ENCODE results near the gene UGP2. TPM values are rescaled to one million over a fixed set of nuclear protein-coding genes. Genes with fewer than 3 reads are reported as not detected.
A peak's percentile ranks its signal among the peaks of the same experiment; 100 is the strongest.

Gene UGP2
- total and polyA plus RNA-seq, 2 of the 8 experiments (the other 6 are each of a cell fraction or from before 2014, with no cell fraction given) = 278 to 956 TPM

DNA sequence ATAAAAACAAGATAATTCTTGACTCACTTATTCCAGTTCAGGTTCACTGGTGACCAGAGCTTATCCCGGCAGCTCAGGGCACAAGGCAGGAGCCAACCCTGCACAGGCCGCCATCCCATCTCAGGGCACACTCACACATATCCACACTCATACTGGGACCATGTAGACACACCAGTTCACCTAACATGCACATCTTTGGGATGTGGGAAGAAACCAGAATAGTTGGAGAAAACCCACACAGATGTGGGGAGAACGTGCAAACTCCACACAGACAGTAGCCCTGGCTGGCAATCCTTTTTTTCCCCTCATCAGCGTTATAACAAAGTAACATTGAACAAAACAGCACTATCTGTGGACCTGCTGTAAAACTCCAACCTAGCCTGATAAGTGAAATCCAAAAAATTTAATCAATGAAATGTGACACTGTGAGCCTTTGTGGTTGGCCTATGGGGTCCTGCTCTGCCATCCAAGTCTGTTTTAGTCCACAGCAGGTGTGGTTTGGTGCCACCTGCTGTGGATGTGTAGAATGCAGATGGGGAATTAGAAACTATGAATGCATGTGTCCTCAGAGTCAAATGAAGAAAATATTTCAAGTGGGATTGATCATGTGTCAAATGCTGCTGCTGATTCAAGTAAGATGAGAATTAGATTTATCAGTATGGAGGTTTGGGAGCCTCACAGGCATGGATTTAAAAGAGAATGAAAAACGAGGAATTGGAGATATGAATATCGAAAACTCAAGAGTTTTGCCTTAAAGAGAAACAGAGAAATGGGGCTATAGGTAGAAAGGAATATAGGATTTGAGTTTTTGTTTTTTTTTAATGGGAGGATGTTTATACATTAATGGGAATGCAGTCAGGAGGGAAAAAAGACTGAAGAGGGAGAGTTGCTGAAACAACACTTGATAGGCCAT lies 47.0 kb downstream of the UGP2 start:
- no peak overlapping the region for H3K18ac ChIP-seq (ENCODE audit: extremely low read depth, low read length)
- no peak overlapping the region for H4K8ac ChIP-seq (ENCODE audit: extremely low read depth, insufficient read depth, low read length)
- H4K20me1 ChIP-seq (replicated peaks in 1 of 2; ENCODE audit: control insufficient read depth in 1 of 2, insufficient read depth in 2 of 2, low read length in 2 of 2) = peaks cover 0 to 9% of the 10 kb centered on the region in 2 experiments
- no peak overlapping the region for H2AFZ ChIP-seq (ENCODE audit: low read length)
- 93 to 100% methylated on average over 2 to 6 of the region's 6 CpGs for WGBS, 2 experiments (ENCODE audit: extremely low coverage in 1 of 2, insufficient coverage in 1 of 2, insufficient read length in 1 of 2, insufficient replicate concordance in 2 of 2, low coverage in 1 of 2, low lambda C conversion rate in 2 of 2, missing lambda C conversion rate in 1 of 2)
- no peak overlapping the region for H2BK5ac ChIP-seq (ENCODE audit: low read depth, low read length)
- H3K23ac ChIP-seq (ENCODE audit: insufficient read length) = no peak overlapping the region
- no peaks in the 10 kb centered on the region for H3K79me1 ChIP-seq (ENCODE audit: low read depth, low read length)
- ChIA-PET POLR2A (ENCODE audit: partially characterized antibody) (interaction anchor here (1.1 kb wide), 1 partner anchor 199 kb away, joined by 3 read pairs; no protein-coding TSS in a partner anchor), CTCF (ENCODE audit: partially characterized antibody) (interaction anchor here (0.7 kb wide), 1 partner anchor 20 kb away, joined by 3 read pairs; no protein-coding TSS in a partner anchor)
- no peak overlapping the region for H4K5ac ChIP-seq (ENCODE audit: insufficient read length, low read depth, low read length)
- peaks cover 0 to 6% of the 10 kb centered on the region in 2 experiments; a peak in 1 of 4 replicates for H3K79me2 ChIP-seq (ENCODE audit: control insufficient read depth in 1 of 2, insufficient read depth in 2 of 2, low read length in 2 of 2)
- H3K27ac ChIP-seq (ENCODE audit: low read depth, low read length) = no peak overlapping the region
- no peak overlapping the region for H2BK15ac ChIP-seq (ENCODE audit: low read length)
- H2BK20ac ChIP-seq (ENCODE audit: low read length) = no peak overlapping the region
- H3K4me3 ChIP-seq (ENCODE audit: extremely low read depth in 1 of 4, insufficient read depth in 2 of 4, low read depth in 3 of 4, low read length in 4 of 4) = no peak overlapping the region
- no peak overlapping the region for H2BK120ac ChIP-seq (replicated peaks; ENCODE audit: low read depth, low read length)
- H3K4me2 ChIP-seq (ENCODE audit: insufficient read depth in 1 of 2, low read depth in 2 of 2, low read length in 2 of 2) = no peak overlapping the region
- no peak overlapping the region for H2AK5ac ChIP-seq (ENCODE audit: low read depth, low read length)
- no peak overlapping the region for H4K91ac ChIP-seq (replicated peaks; ENCODE audit: insufficient read length, low read length)
- no peak overlapping the region for H3K9ac ChIP-seq (replicated peaks in 1 of 4; ENCODE audit: extremely low read depth in 1 of 4, low read depth in 3 of 4, low read length in 3 of 4)
- H3K9me3 ChIP-seq (ENCODE audit: insufficient read depth in 2 of 2, low read depth in 1 of 2, low read length in 1 of 2) = no peaks in the 10 kb centered on the region
- no peak overlapping the region for H2BK12ac ChIP-seq (ENCODE audit: low read depth, low read length)
- no peak overlapping the region for H3K14ac ChIP-seq (ENCODE audit: insufficient read length)
- H3K4me1 ChIP-seq (replicated peaks in 1 of 4; ENCODE audit: control insufficient read depth in 3 of 4, insufficient read depth in 4 of 4, low read length in 3 of 4) = peaks cover 0 to 3% (median 0%) of the 10 kb centered on the region in 4 experiments; a peak in 3 of 7 replicates
- DNase-seq (ENCODE audit: low read depth in 1 of 2, low spot score in 2 of 2) = no peak
- H3K56ac ChIP-seq (replicated peaks; ENCODE audit: insufficient read length, low read depth, low read length) = no peak overlapping the region
- H3K23me2 ChIP-seq (ENCODE audit: low read depth, low read length) = no peaks in the 10 kb centered on the region
- FAIRE-seq = peak; percentile 87
- no peaks in the 10 kb centered on the region for H3K27me3 ChIP-seq (replicated peaks in 1 of 4; ENCODE audit: control insufficient read depth in 3 of 4, extremely low read depth in 1 of 4, insufficient read depth in 3 of 4, low read length in 3 of 4)
- H3K4ac ChIP-seq (replicated peaks; ENCODE audit: insufficient read length, low read depth, low read length) = no peak overlapping the region
- H3K36me3 ChIP-seq (ENCODE audit: control insufficient read depth in 2 of 4, insufficient read depth in 4 of 4, low read length in 3 of 4) = peaks cover 30 to 100% (median 77%) of the 10 kb centered on the region in 4 experiments
- no peak for TF ChIP-seq SIX5 (IDR thresholded peaks at IDR 0.05; ENCODE audit: low read depth, low read length)
- no peak for TF ChIP-seq SIRT6 (IDR thresholded peaks at IDR 0.05; ENCODE audit: low read length)
- TF ChIP-seq RNF2 (IDR thresholded peaks at IDR 0.05; ENCODE audit: borderline replicate concordance, low read depth, low read length, missing control alignments, poor library complexity, severe bottlenecking) = no peak
- TF ChIP-seq EP300 (IDR thresholded peaks at IDR 0.05; ENCODE audit: borderline replicate concordance in 1 of 2, low read depth in 2 of 2, low read length in 2 of 2) = no peak
- TF ChIP-seq SP4 (IDR thresholded peaks at IDR 0.05; ENCODE audit: low read length) = no peak
- TF ChIP-seq RBBP5 (IDR thresholded peaks at IDR 0.05; ENCODE audit: borderline replicate concordance, low read depth, low read length) = no peak
- TF ChIP-seq SIN3A (conservative IDR thresholded peaks at IDR 0.05 in 1 of 2, IDR thresholded peaks at IDR 0.05 in 1 of 2; ENCODE audit: low read depth in 1 of 2, low read length in 2 of 2) = no peak
- no peak for TF ChIP-seq EGR1 (IDR thresholded peaks at IDR 0.05; ENCODE audit: borderline replicate concordance, low read depth, low read length)

All from H1 (cell line).